SK-MEL-5 (cell line): ENCODE measurements around the gene FRMPD2. TPM values are rescaled to one million over a fixed set of nuclear protein-coding genes. Genes with fewer than 3 reads are reported as not detected.
"Not testable (repeated sequence)": the region's sequence is repeated elsewhere in the genome, so short reads cannot be mapped to it uniquely, and the experiment has no call there.

Experiments
- DNase-seq: peaks from one replicate; pipeline ENCODE4 v3.0.0-alpha.2; 2016; ENCODE audit warnings: low read depth, low spot score
- in situ Hi-C: cut with HindIII; loops from 2 replicates; pipeline ENCODE4 v1.10.0; 2016; ENCODE audit warnings: low sequenced_read_pairs, high pct_unique_total_duplicates, low pct_unique_long_range_greater_than_20kb
- total RNA-seq: library from RNA; depleted of rRNA; stranded (reverse); fragments of >200 nt; shearing (Covaris generic); gene quantifications from 2 replicates; pipeline ENCODE4 v1.2.3, GENCODE V29; 2014

The FRMPD2 gene
- total RNA-seq, 1 experiment from 2014 or later, result not detected

GRCh38 chr10:48271047-48271730 lies 3.3 kb downstream of the FRMPD2 start:
- no peak for DNase-seq
- in situ Hi-C loops, result no loop called here

- in situ Hi-C loops, result no loop called here
- DNase-seq, result no peak
Measured at GRCh38 chr10:48266528-48266927, 8.0 kb downstream of the FRMPD2 start.

- in situ Hi-C loops, result no loop called here
- DNase-seq, result no peak
Measured at GRCh38 chr10:48258105-48258504, 16.4 kb downstream of the FRMPD2 start.

- in situ Hi-C loops, result no loop called here
- no peak for DNase-seq
Measured at GRCh38 chr10:48257407-48257961, 17.0 kb downstream of the FRMPD2 start.

- in situ Hi-C loops, result no loop called here
- DNase-seq, result no peak
Measured at GRCh38 chr10:48255722-48256121, 18.8 kb downstream of the FRMPD2 start.

GRCh38 chr10:48254750-48255512 lies 19.6 kb downstream of the FRMPD2 start:
- in situ Hi-C loops, result no loop called here
- no peak for DNase-seq

GRCh38 chr10:48253970-48254657 lies 20.4 kb downstream of the FRMPD2 start:
- no peak for DNase-seq

GRCh38 chr10:48252354-48252650 lies 22.2 kb downstream of the FRMPD2 start:
- no peak for DNase-seq
- in situ Hi-C loops, result no loop called here

More at GRCh38 chr10:48253970-48254657, 20.4 kb downstream of the FRMPD2 start:
- in situ Hi-C loops, result no loop called here

GRCh38 chr10:48251525-48252353 lies 22.8 kb downstream of the FRMPD2 start:
- DNase-seq, result no peak
- in situ Hi-C loops, result no loop called here

- in situ Hi-C loops, result no loop called here
Measured at GRCh38 chr10:48251152-48251524, 23.4 kb downstream of the FRMPD2 start.

GRCh38 chr10:48249763-48250351 lies 24.6 kb downstream of the FRMPD2 start:
- DNase-seq, result no peak
- in situ Hi-C loops, result no loop called here

More at GRCh38 chr10:48251152-48251524, 23.4 kb downstream of the FRMPD2 start:
- DNase-seq, result no peak

- in situ Hi-C loops, result no loop called here
- no peak for DNase-seq
Measured at GRCh38 chr10:48249004-48249762, 25.3 kb downstream of the FRMPD2 start.

- in situ Hi-C loops, result no loop called here
- no peak for DNase-seq
Measured at GRCh38 chr10:48248462-48248861, 26.0 kb downstream of the FRMPD2 start.

GRCh38 chr10:48247680-48248079 lies 26.8 kb downstream of the FRMPD2 start:
- in situ Hi-C loops, result no loop called here
- DNase-seq, result no peak

GRCh38 chr10:48246501-48246900 lies 28.0 kb downstream of the FRMPD2 start:
- in situ Hi-C loops, result no loop called here
- no peak for DNase-seq

GRCh38 chr10:48245977-48246376 lies 28.5 kb downstream of the FRMPD2 start:
- in situ Hi-C loops, result no loop called here
- DNase-seq, result no peak

GRCh38 chr10:48243921-48244320 lies 30.6 kb downstream of the FRMPD2 start:
- DNase-seq, in situ Hi-C loops: not testable (repeated sequence)
